Measurements from ENCODE around the gene CDRT15. TPM values are rescaled to one million over a fixed set of nuclear protein-coding genes. Genes with fewer than 3 reads are reported as not detected.
"Not testable (repeated sequence)": the region's sequence is repeated elsewhere in the genome, so short reads cannot be mapped to it uniquely, and the experiment has no call there.

Gene CDRT15
- total RNA-seq: not detected
- polyA plus RNA-seq: not detected

DNA sequence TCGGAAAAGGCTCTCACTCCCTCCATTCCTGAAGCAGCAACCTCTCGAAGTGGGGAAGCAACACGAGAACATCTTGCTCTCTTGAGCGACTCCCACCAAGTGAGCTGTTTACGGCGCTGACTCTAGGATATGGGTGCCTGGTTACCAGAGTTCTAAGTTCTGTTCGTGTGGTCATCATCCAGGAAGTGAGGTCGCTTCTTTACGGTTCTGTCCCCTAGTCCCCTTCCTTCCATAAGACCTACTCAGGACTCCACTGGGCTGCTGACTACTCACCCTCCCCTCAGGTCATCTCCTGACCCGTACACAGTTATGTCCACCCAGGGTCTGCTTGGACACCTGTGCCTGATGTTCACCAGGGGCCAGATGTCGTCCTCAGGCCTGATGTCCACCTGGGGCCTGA is at the start of gene CDRT15:
CDRT15 (minus strand) TSS at position 101 of the 400 bp plus-strand sequence; CDS start at position 72, 29 bp downstream.
- H3K36me3 ChIP-seq; DNase-seq; intact Hi-C loops (cut with DNase I); H3K27me3 ChIP-seq; H3K4me3 ChIP-seq; H3K4me1 ChIP-seq; H3K27ac ChIP-seq; H3K9me3 ChIP-seq: not testable (repeated sequence)
- 82 to 93% methylated on average over 11 of the region's 11 CpGs for WGBS, 2 donors

DNA sequence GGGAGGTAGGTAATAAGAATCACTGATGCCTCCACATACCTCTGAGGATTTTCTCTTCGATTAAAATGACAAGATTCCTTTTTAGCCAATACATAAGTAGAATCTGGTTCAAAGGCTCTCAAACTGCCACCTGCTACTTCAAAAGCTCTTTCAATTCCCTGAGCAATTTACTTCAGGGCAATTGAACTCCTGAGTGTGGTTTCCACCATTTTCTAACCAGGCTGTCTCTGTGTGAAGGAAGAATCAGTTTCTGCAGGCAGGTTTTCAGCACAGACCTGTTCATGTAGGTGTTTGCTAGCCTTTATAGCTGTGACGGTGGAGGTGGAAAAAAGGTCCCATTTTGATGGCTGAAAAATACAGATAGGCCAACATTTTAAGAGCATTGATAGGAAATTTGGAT is 46.1 kb upstream of the CDRT15 start:
- Histone ChIP-seq H3K27ac (no peak overlapping the region), H3K27me3 (no peaks in the 10 kb centered on the region), H3K9me3 (no peaks in the 10 kb centered on the region), H3K4me3 (no peak overlapping the region), H3K4me1 (no peaks in the 10 kb centered on the region), H3K36me3 (no peaks in the 10 kb centered on the region)
- DNase-seq: no peak
- WGBS, 2 donors: 74 to 83% methylated on average over 2 of the region's 2 CpGs
- TF ChIP-seq EP300 (IDR thresholded peaks at IDR 0.05): no peak
- TF ChIP-seq POLR2A (IDR thresholded peaks at IDR 0.05): no peak
- no peak for TF ChIP-seq POLR2AphosphoS5 (IDR thresholded peaks at IDR 0.05)
- TF ChIP-seq, protein P1, sequence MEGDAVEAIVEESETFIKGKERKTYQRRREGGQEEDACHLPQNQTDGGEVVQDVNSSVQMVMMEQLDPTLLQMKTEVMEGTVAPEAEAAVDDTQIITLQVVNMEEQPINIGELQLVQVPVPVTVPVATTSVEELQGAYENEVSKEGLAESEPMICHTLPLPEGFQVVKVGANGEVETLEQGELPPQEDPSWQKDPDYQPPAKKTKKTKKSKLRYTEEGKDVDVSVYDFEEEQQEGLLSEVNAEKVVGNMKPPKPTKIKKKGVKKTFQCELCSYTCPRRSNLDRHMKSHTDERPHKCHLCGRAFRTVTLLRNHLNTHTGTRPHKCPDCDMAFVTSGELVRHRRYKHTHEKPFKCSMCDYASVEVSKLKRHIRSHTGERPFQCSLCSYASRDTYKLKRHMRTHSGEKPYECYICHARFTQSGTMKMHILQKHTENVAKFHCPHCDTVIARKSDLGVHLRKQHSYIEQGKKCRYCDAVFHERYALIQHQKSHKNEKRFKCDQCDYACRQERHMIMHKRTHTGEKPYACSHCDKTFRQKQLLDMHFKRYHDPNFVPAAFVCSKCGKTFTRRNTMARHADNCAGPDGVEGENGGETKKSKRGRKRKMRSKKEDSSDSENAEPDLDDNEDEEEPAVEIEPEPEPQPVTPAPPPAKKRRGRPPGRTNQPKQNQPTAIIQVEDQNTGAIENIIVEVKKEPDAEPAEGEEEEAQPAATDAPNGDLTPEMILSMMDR (IDR thresholded peaks at IDR 0.05): no peak
- intact Hi-C loops (cut with DNase I): no loop called here

DNA sequence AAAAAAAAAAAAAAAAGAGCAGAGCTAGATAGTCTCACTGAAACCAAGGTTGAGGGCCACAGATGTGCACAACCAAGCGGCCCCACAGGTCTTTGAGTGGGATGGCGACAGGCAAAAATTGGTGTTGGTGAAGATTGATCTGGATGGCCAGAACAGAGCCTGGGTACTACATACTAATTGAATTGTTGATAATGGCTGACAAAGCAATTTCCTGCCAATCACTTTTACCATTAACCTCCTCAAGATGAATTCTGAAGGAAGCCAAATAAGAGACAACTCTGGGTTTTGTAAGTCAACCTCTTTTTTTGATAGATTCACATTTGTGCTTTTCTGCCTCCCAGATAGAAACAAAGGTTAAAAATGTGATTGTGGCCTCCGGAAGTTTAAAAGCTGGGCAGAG is 44.9 kb upstream of the CDRT15 start:
- DNase-seq: no peak
- WGBS, 2 donors: 85 to 97% methylated on average over 3 of the region's 3 CpGs
- H3K9me3 ChIP-seq: no peaks in the 10 kb centered on the region
- TF ChIP-seq POLR2AphosphoS5 (IDR thresholded peaks at IDR 0.05) (no peak), EP300 (IDR thresholded peaks at IDR 0.05) (no peak), POLR2A (IDR thresholded peaks at IDR 0.05) (no peak)
- TF ChIP-seq, protein P1 (IDR thresholded peaks at IDR 0.05): no peak
- intact Hi-C loops (cut with DNase I): no loop called here
- H3K27me3 ChIP-seq: no peaks in the 10 kb centered on the region
- no peak overlapping the region for H3K27ac ChIP-seq
- H3K4me3 ChIP-seq: no peak overlapping the region
- H3K4me1 ChIP-seq: no peaks in the 10 kb centered on the region
- H3K36me3 ChIP-seq: no peaks in the 10 kb centered on the region

DNA sequence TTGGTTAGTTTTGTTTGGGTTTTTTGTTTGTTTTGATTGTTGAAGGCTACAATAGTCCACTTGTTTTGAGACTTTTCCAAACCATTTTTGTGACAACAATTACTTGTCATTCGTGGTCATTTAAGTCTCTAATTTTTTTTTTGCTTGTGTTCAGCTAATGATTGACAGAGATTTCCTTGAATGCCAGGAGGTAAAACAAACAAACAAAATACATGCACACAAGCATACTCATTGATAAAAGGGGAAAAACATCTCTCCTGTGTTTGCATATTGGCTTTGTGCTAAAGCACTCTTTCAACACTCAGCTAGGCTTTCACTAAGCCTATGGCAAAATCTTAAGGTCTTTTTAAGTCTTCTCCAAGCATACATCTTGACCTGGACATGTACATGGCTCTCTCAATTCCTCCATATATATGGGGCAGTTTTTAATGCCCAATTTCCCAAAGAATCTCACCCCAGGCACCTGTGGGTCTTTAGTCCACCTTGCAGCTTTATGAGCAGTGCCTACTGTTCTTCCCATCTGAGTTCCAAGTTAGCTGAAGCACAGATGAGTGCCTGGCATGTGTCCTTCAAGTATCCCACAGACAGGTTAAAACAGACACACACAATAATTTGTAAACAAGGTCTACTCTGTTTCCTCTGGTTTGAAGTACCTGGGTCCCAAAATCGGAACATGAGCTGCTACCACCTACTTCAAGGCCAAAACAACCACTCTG is 40.0 kb upstream of the CDRT15 start:
- WGBS, 2 donors: 45 to 72% methylated on average over 2 of the region's 2 CpGs
- Histone ChIP-seq H3K4me1 (no peaks in the 10 kb centered on the region), H3K9me3 (no peaks in the 10 kb centered on the region), H3K27ac (no peak overlapping the region), H3K4me3 (no peak overlapping the region), H3K27me3 (no peaks in the 10 kb centered on the region), H3K36me3 (no peaks in the 10 kb centered on the region)
- DNase-seq: no peak
- intact Hi-C loops (cut with DNase I): no loop called here
- TF ChIP-seq POLR2AphosphoS5 (IDR thresholded peaks at IDR 0.05): no peak
- TF ChIP-seq EP300 (IDR thresholded peaks at IDR 0.05): no peak

DNA sequence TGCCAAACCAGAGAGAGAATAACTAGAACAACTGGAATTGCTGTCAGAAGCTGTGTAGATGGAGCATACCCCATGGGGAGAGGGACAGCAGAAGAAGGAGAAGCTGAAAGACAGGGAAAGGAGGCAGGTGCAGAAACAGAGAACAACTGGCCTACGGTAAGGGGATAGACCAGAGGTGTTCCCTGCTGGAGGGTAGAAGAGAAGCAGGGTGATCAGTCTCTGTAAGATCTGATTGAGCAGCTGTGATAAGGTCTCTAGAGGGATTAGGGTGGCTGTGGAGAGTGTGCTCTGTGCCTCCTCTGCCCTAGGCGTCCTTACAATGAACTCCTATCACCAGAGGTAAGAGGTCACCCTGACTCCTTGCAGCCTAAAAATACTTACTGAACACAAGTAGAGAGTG is 33.8 kb upstream of the CDRT15 start:
- Histone ChIP-seq H3K27ac (no peak overlapping the region), H3K4me1 (no peaks in the 10 kb centered on the region), H3K4me3 (no peak overlapping the region), H3K36me3 (no peaks in the 10 kb centered on the region), H3K9me3 (no peaks in the 10 kb centered on the region), H3K27me3 (no peaks in the 10 kb centered on the region)
- 82 to 88% methylated on average over 2 of the region's 2 CpGs for WGBS, 2 donors
- DNase-seq: no peak
- TF ChIP-seq, protein P1 (IDR thresholded peaks at IDR 0.05): no peak
- no peak for TF ChIP-seq EP300 (IDR thresholded peaks at IDR 0.05)
- no peak for TF ChIP-seq POLR2A (IDR thresholded peaks at IDR 0.05)
- no peak for TF ChIP-seq POLR2AphosphoS5 (IDR thresholded peaks at IDR 0.05)
- intact Hi-C loops (cut with DNase I): no loop called here

DNA sequence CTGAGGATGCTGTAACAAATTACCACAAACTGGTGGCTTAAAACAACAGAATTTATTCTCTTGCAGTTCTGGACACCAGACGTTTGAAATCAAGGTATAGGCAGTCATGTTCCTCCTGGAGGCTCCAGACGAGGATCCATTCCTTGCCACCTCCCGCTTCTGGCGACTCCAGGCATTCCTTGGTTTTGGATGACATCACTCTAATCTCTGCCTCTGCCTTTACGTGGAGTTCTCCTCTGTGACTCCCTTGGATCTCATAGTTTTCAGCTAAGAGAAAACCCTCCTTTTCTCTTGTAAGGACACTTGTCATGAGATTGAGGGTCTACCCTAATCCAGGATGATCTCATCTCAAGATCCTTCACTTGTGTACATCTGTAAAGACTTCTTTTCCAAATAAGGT is 32.8 kb upstream of the CDRT15 start:
- 67 to 74% methylated on average over 5 of the region's 5 CpGs for WGBS, 2 donors
- no peaks in the 10 kb centered on the region for H3K9me3 ChIP-seq
- no peaks in the 10 kb centered on the region for H3K27me3 ChIP-seq
- no peaks in the 10 kb centered on the region for H3K4me1 ChIP-seq
- intact Hi-C loops (cut with DNase I): no loop called here
- H3K27ac ChIP-seq: no peak overlapping the region
- TF ChIP-seq EP300 (IDR thresholded peaks at IDR 0.05) (no peak), POLR2AphosphoS5 (IDR thresholded peaks at IDR 0.05) (no peak), POLR2A (IDR thresholded peaks at IDR 0.05) (no peak)
- TF ChIP-seq, protein P1 (IDR thresholded peaks at IDR 0.05): no peak
- no peak for DNase-seq
- H3K36me3 ChIP-seq: no peaks in the 10 kb centered on the region
- H3K4me3 ChIP-seq: no peak overlapping the region

Data from sigmoid colon (tissue), 7 donors.